Measurements from ENCODE around the gene LRRC27. TPM values are rescaled to one million over a fixed set of nuclear protein-coding genes. Genes with fewer than 3 reads are reported as not detected.

Gene LRRC27
- total RNA-seq, 1 donor, result 13.4 TPM

- DNase-seq (ENCODE audit: insufficient read length, low spot score, missing footprints), result no peak
- TF ChIP-seq CTCF (IDR thresholded peaks at IDR 0.05; ENCODE audit: extremely low read depth, low read depth, low read length), result no peak
- Histone ChIP-seq H3K36me3 (ENCODE audit: insufficient read depth, low read length) (peaks cover 7% of the 10 kb centered on the region), H4K20me1 (ENCODE audit: insufficient read depth, low read length) (no peaks in the 10 kb centered on the region), H3K4me1 (ENCODE audit: insufficient read depth, low read length) (no peaks in the 10 kb centered on the region), H3K4me2 (ENCODE audit: insufficient read depth, low read length) (no peak overlapping the region), H3K79me2 (ENCODE audit: insufficient read depth, low read length) (no peaks in the 10 kb centered on the region), H2AFZ (ENCODE audit: low read length) (no peak overlapping the region), H3K4me3 (ENCODE audit: insufficient read depth, low read length) (no peak overlapping the region), H3K9me3 (ENCODE audit: low read depth, low read length) (no peaks in the 10 kb centered on the region), H3K27me3 (ENCODE audit: insufficient read depth, low read length) (no peaks in the 10 kb centered on the region), H3K27ac (ENCODE audit: low read depth, low read length) (no peak overlapping the region)
Observed at GRCh38 chr10:132345345-132345744, 13.4 kb downstream of the LRRC27 start.

DNA sequence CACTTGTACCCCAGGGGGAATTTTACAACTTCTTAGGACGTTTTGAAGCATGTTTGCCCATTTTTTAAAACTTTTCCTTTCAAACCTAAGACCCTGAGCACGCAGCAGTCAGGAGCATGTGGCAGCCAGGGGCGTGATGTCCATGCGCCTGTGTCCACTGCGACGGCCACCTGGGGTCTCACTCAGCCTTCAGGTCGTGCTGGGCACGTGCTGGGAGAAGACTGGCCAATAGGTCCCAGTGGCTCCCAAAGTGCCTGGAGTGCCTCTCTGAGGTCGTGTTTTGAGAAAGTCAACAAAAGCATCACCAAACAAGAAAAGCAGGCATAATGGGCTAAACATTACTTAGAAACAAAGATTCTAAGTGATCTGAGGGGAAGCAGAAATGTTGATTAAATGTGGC is 14.8 kb downstream of the LRRC27 start:
- no peak overlapping the region for H3K27ac ChIP-seq (ENCODE audit: low read depth, low read length)
- no peaks in the 10 kb centered on the region for H3K27me3 ChIP-seq (ENCODE audit: insufficient read depth, low read length)
- H3K36me3 ChIP-seq (ENCODE audit: insufficient read depth, low read length), result peaks cover 6% of the 10 kb centered on the region
- no peaks in the 10 kb centered on the region for H4K20me1 ChIP-seq (ENCODE audit: insufficient read depth, low read length)
- no peak overlapping the region for H3K4me2 ChIP-seq (ENCODE audit: insufficient read depth, low read length)
- no peaks in the 10 kb centered on the region for H3K4me1 ChIP-seq (ENCODE audit: insufficient read depth, low read length)
- H3K9me3 ChIP-seq (ENCODE audit: low read depth, low read length), result no peaks in the 10 kb centered on the region
- H3K4me3 ChIP-seq (ENCODE audit: insufficient read depth, low read length), result no peak overlapping the region
- DNase-seq (ENCODE audit: insufficient read length, low spot score, missing footprints), result peak; percentile 58
- no peaks in the 10 kb centered on the region for H3K79me2 ChIP-seq (ENCODE audit: insufficient read depth, low read length)
- no peak overlapping the region for H2AFZ ChIP-seq (ENCODE audit: low read length)
- TF ChIP-seq CTCF (IDR thresholded peaks at IDR 0.05; ENCODE audit: extremely low read depth, low read depth, low read length), result no peak

DNA sequence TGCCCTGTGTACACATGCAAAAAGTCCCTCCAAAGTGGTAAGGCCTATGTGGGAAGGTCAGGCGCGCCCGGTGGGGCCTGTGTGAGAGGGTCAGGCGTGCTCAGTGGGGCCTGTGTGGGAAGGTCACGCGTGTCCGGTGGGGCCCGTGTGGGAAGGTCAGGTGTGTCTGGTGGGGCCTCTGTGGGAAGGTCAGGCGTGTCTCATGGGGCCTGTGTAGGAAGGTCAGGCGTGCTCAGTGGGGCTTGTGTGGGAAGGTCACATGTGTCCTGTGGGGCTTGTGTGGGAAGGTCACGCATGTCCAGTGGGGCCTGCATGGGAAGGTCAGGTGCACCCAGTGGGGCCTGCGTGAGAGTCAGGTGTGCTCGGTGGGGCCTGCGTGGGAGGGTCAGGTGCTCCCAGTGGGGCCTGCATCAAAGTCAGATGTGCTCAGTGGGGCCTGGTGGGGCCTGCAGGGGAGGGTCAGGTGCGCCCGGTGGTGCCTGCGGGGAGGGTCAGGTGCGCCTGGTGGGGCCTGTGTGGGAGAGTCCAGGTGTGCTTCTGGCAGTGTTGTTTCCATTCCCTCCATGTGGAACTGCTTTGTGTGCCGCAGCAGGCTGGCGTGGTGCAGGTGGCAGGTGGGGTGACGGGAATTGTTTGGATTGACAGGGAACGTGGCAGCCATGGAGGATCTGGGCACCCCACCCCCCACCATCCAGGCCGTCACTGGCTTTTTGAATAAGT is 15.4 kb downstream of the LRRC27 start:
- Histone ChIP-seq H3K4me2 (ENCODE audit: insufficient read depth, low read length) (no peak overlapping the region), H3K27me3 (ENCODE audit: insufficient read depth, low read length) (no peaks in the 10 kb centered on the region), H3K4me1 (ENCODE audit: insufficient read depth, low read length) (no peaks in the 10 kb centered on the region), H3K79me2 (ENCODE audit: insufficient read depth, low read length) (no peaks in the 10 kb centered on the region), H3K9me3 (ENCODE audit: low read depth, low read length) (no peaks in the 10 kb centered on the region), H3K27ac (ENCODE audit: low read depth, low read length) (no peak overlapping the region), H2AFZ (ENCODE audit: low read length) (no peak overlapping the region), H3K36me3 (ENCODE audit: insufficient read depth, low read length) (peaks cover 5% of the 10 kb centered on the region), H4K20me1 (ENCODE audit: insufficient read depth, low read length) (no peaks in the 10 kb centered on the region), H3K4me3 (ENCODE audit: insufficient read depth, low read length) (no peak overlapping the region)
- peak; percentile 60 for DNase-seq (ENCODE audit: insufficient read length, low spot score, missing footprints)
- no peak for TF ChIP-seq CTCF (IDR thresholded peaks at IDR 0.05; ENCODE audit: extremely low read depth, low read depth, low read length)

DNA sequence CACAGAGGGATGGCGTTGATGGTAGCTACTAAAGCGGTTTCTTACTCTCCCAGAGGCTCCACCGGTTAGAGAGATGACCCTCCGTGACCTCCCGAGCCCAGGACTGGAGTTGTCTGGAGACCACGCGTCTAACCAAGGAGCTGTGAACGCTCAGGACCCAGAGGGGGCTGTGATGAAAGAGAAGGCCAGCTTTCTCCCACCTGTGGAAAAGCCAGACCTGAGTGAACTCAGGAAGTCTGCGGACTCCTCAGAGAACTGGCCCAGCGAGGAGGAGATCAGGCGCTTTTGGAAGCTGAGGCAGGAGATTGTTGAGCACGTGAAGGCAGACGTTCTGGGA is 15.9 kb downstream of the LRRC27 start:
- DNase-seq (ENCODE audit: insufficient read length, low spot score, missing footprints), result no peak
- H4K20me1 ChIP-seq (ENCODE audit: insufficient read depth, low read length), result peaks cover 3% of the 10 kb centered on the region
- no peak overlapping the region for H3K4me2 ChIP-seq (ENCODE audit: insufficient read depth, low read length)
- H3K79me2 ChIP-seq (ENCODE audit: insufficient read depth, low read length), result no peaks in the 10 kb centered on the region
- peaks cover 5% of the 10 kb centered on the region for H3K36me3 ChIP-seq (ENCODE audit: insufficient read depth, low read length)
- no peak overlapping the region for H2AFZ ChIP-seq (ENCODE audit: low read length)
- H3K9me3 ChIP-seq (ENCODE audit: low read depth, low read length), result no peaks in the 10 kb centered on the region
- no peak overlapping the region for H3K4me3 ChIP-seq (ENCODE audit: insufficient read depth, low read length)
- no peaks in the 10 kb centered on the region for H3K27me3 ChIP-seq (ENCODE audit: insufficient read depth, low read length)
- TF ChIP-seq CTCF (IDR thresholded peaks at IDR 0.05; ENCODE audit: extremely low read depth, low read depth, low read length), result no peak
- H3K4me1 ChIP-seq (ENCODE audit: insufficient read depth, low read length), result no peaks in the 10 kb centered on the region
- no peak overlapping the region for H3K27ac ChIP-seq (ENCODE audit: low read depth, low read length)

All from osteoblast (primary cell).